NCI-H1694 treated with DMSO at 0.1 percent for 48 hours (cell line): ENCODE results near the gene GPR176.

ENCODE experiments used
- DNase-seq: peaks from one replicate; lab custom pipeline; 2025; lab: John Stamatoyannopoulos, UW

GPR176 gene

DNA sequence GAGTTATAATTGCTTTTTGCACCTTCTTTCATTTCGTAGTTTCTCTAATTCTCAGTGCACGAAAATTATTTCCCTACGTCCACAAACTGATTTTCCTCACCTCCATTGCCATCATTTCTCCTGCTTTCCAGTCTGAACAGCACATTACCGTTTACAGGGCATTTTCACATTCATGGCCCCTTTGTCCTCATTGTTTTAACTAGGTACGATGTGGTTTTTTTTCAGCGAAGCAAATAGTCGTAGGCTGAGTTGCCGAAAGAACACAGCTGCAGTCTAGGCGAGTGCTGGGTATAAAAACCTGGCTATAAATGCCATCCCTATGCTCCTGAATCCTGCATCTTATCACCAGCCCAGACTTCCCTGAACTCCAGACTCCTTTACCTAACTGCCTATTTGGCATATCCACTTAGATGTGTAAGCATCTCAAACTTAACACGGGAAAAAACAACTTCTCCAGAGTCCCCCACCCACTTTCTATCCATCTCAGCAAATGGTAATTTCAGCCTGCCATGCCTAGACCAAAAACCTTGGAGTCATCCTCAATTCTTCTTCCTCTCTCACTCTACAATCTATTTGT lies 136.7 kb downstream of the GPR176 start:
- no peak for DNase-seq

DNA sequence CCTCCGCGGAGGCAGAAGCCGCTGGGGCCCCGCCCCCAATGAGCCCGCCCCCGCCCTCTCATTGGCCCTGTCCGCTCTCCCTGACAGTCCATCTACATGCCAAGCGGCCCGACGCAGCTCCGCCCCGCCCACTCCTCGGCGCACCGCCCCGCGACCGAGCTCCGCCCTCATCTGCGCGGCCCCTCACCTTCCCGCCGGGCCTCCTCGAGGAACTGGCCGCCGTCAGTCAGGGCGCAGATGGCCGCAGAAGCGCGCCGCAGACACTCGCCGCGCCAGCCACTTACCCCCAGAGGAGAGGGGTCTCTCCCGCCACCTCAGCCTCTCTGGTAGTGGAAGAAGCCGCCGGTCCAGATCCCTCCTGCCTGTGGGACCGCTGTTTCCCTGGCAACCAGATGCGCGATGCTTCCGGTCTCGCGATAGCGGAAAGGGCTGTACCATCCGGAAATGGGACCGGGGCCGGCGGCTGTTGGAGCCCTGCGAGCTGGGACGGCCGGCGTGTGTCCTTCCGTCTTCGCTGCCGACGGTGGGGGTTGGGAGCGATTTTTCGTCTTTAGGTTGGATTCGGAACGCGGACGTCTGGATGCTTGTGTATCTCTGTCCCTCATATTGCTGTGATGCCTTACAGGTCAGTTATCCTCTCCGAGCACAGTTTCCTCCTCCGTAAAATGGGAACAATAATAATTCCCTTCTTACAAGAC lies 137.5 kb downstream of the GPR176 start, which contains the start of gene FSIP1:
FSIP1 (minus strand) TSS at position 401 of the 698 bp plus-strand sequence. CDS start 6,317 bp downstream, outside the sequence.
- peak; percentile 86 for DNase-seq

DNA sequence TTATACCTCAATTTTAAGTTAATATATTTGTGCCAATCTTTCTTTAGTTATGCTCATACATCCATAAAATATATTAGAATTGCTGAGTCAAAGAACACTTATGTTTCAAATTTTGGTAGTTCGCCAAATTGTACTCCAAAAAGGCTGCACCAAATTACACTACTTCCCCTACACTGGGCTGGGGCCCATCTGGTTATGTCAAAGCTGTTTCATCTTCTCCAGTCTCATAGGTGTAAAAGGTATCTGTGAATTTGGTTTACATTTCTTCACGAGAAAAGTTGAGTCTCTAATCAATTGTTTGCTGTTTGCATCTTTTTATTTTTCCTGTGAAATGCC lies 138.1 kb downstream of the GPR176 start:
- DNase-seq: no peak

DNA sequence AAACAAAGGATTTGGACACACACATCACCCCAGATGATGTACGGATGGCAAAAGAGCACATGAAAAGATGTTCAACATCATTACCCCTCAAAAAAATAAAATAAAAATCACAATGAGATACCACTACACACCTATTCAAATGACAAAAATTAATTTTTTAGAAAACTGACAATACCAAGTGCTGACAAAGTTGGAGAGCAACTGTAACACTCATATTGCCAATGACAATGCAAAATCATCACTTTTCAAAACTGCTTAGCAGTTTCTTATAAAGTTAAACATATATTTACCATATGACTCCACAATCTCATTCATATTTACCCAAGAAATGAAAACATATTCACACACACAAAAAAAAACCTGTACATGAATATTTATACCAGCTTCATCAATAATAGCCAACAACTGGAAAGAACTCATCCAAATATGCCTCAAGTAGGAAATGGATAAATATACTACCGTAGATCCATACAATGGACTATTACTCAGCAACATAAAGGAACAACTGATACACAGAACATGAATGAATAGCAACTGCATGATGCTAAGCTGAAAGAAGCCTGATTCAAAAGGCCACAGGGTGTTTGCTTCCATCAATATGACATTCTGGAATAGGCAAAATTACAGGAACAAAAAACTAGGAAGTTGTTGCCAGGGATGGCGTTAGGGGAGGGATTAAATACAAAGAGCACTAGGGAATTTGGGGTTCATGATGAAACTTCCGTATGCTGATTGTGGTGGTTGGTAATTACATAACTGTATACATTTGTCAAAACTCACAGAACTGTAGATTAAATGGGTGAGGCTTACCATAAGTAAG lies 138.7 kb downstream of the GPR176 start:
- DNase-seq: no peak

DNA sequence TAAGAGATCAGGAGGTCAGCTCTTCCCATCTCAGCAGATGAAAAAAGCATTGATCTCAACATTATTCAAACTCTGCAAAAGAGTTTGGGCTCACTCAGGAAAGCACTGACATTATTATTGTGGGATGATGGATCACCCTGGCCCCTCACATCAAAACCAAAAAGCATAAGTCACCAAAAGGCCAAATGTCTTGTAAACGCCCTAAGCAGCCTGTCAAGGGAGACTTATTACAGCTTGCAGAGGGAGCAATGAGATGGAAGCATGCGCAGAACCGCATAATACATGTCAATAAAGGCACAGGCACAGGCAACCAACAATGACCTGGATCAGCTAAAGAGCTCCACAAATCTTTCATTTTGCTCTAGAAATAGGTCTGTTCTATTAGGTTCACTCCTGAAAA lies 142.0 kb downstream of the GPR176 start:
- no peak for DNase-seq

DNA sequence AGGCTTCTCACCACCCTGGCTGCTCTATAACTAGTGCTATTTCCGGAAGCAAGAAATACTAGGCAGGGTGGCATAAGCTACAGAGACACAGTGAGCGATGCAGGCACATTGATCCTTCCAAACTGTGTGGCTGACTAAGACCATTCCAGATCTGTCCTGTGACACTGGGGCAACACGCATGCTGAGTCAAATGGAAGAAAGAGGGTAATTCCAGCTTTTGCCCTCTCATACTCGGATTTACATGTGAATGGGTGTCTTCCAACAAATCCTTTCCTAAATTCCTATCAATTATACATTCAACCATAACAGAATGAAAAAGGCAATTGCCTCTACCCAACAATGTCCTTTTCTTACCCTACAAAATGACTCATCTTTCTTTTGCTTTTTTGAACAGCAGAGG lies 142.6 kb downstream of the GPR176 start:
- no peak for DNase-seq

DNA sequence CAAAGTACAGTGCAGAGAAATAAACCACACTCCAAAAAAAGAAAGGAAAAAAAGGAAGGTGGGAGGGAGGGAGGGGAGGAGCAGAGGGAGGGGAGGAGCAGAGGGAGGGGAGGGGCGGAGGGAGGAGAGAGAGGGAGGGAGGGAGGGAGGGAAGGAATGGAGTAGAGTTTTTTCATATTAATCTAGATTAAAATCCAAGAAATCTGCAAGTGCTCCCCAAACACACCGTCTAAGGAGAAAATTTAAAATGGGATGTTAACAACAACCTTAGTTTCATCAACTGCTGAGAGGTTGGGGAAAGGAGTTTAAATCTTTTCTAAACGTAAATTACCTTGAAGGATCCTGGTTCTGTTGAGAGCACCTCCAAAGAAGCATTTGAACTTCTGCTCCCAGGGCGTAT lies 144.0 kb downstream of the GPR176 start:
- no peak for DNase-seq

DNA sequence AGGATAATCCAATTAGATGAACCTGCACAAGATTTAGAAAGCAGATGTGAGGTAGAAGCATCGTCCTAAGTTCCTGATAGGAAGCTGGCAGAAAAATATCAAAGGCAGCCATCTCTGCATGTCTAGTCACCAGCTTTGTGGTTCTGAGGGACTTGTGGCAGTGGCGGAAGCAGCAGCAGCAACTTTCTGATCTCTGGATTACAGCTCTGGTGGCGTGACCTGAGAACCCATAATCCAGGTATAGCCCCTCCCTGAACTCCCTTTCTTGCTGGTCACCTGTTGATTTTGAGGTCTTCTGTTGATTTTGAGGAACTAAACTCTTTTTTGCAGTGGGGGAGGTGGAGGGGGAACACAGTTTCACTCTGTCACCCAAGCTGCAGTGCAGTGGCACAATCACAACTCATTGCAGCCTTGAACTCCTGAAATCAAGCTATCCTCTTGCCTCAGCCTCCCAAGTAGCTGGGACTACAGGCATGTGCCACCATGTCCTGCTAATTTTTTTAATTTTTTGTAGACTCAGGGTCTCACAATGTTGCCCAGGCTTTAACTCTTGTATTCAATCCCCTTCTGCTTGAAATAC lies 145.3 kb downstream of the GPR176 start:
- no peak for DNase-seq

DNA sequence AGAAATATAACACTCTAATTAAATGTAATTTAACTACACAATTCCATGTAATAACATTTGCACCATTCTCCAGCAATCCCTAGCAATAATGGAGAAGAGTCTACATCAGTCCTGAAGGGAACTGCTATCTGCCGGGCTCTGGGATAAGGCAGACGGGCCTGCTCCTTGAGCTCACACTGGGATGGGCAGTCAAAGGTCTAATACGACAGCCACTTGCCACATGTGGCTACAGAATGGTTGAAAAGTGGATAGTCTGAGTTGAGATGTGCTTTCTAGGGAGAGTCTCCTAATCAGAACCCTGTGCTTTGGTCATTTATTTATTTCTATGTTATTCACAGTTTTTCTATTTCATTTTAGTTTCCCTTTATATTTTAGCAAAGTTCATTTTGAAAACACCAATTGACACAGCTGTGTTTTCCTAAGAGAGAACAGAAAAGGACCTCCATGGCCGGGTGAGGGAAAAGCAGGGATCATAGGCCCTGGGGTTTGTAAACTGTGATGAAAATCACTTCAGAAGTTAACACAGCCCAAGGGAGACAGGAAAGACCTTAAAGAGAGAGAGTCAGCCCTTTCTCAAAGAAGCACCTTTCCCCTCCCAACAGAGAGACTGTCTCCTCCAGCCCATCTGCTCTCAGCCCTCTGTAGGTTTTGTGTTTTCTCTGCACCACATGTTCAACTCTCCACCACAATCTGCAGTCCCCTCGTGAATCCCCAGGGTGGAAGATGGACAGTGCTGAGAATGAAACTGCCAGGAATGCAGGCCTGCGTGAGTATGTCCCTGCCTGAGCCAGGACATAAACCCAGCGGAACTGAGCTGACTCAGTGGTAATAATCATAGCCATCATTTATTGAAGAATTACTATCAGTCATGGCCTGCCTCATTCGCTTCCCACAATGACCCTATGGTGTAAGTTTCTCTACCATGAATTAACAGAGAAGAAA lies 149.0 kb downstream of the GPR176 start:
- peak; percentile 23 for DNase-seq

DNA sequence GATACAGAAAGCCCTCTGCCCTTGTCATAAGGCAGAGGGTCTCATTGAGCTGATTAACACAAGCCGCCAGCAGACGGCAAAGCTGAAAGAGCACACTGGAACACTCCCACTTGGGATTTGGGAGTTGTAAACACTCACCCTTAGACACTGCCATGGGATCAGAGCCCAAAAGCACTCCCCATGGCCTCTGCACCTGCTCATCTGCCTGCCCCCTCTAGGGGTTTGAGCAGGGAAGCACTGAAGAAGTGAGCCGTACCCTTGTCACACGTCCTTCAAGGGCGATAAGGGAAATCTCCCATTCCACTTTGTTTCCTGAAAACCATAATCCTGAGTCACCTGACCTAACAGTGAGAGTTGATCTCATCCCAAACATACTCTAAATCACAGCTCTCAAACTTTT lies 152.1 kb downstream of the GPR176 start:
- no peak for DNase-seq

DNA sequence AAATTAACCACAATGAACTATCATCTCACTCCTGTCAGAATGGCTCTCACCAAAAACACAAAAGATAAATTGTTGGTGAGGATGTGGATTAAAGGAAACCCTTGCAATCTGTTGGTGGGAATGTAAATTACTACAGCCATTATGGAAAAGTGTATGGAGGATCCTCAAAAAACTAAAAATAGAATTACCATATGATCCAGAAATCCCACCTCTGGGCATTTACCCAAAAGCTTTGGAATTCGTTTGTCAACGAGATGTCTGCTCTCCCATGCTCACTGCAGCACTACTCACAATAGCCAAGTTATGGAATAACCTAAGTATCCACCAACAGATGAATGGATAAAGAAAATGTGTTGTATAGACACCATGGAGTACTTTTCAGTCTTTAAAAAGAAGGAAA lies 159.1 kb downstream of the GPR176 start:
- DNase-seq: no peak

DNA sequence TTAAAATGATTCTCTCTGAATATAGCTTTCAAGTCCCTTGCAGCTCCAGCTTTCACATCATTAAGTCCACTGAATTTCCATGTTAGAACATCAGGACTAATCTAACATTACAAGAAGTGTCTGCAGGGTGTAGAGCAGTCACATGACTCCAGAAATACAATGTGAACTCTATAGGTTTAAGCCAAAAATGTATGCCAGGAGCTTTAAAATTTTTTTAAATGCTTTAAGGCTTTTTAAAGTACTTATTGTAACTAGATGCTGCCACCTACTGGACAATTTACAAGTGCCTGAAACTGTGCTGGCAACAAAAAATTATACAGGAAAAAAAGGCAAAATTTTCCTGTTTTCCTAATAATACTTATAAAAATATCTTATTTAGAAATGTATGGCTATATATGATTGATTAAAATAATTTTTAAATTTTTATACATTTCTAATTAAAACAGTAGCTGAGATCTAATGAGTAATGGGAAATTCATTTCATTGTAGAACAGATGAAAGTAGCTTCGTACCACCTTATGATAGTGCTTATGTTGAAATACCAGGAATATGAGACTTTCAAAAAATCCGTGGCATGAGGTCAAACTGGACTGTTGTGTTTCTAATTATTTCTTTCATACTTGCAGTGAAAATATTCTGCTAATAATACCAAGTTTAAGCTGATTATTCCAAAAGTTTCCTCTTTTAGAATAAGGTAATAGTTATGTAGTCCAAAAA lies 163.1 kb downstream of the GPR176 start:
- peak; percentile 82 for DNase-seq

DNA sequence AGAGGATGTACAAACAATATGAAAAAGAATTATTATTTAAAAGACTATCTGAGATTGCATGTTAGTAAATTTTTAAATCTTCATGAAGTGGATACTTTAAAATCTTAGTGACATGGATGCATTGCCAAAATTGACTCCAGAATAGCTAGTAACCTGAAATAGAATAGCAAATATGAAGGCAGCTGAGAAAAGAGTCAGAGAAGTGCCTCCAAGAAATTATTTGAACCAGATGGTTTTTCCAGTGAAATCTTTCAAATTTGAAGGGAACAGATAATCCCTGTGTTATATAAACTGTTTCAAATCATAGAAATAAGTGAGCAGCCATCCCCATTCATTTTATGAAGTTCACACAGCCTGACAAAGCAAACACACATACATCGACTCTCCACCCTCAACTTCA lies 167.1 kb downstream of the GPR176 start:
- no peak for DNase-seq

DNA sequence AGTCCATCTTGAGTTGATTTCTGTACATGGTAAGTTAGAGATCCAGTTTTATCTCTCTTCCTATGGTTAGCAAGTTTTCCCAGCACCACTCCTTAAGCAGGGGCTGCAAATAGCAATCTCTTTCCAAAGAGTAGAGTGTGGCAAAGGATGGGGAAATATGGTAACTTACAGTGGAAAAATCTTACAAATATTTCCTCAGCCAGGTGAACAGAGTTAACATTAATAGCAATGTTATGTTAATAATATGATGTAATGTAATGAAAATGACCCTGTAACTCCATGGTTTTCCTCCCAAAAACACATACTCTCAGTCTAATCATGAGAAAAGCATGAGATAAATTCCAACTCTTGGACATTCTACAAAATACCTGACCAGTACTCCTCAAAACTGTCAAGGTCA lies 167.8 kb downstream of the GPR176 start:
- DNase-seq: no peak
